H1 (cell line): ENCODE results near the gene SESN1. TPM values are rescaled to one million over a fixed set of nuclear protein-coding genes. Genes with fewer than 3 reads are reported as not detected.

ENCODE experiments used
- CTCF ChIA-PET: fragments of 300-600 bp; sonication (Branson Sonifier 250); formaldehyde crosslinking; loops from one replicate; lab custom pipeline; 2021; ENCODE audit not compliant: partially characterized antibody; lab: Charles Lee
- POLR2A ChIA-PET: fragments of 300-600 bp; sonication (Branson Sonifier 250); formaldehyde crosslinking; loops from one replicate; lab custom pipeline; 2021; ENCODE audit warnings: inconsistent platforms; ENCODE audit not compliant: partially characterized antibody; lab: Charles Lee
- DNase-seq, 2 experiments: peaks; one replicate each; pipeline versions ENCODE4 v3.0.0 to v3.0.0-alpha.2; 2010 to 2022; ENCODE audit warnings: low spot score in 2 of 2, low read depth in 1 of 2, mixed read lengths in 1 of 2
- FAIRE-seq: peaks from 2 replicates; lab custom pipeline; 2011; peaks lifted over from hg19 to GRCh38; lab: Jason Lieb, UNC
- H2AFZ ChIP-seq: 2 replicates; pipeline ENCODE4 v1.8.1; 2012; ENCODE audit warnings: low read length, inconsistent platforms
- H2AK5ac ChIP-seq: 2 replicates; pipeline ENCODE4 v1.6.1; 2013; ENCODE audit warnings: low read depth, low read length
- H2BK120ac ChIP-seq: replicated peaks from 2 replicates; pipeline ENCODE3; 2013; ENCODE audit warnings: low read depth, low read length, inconsistent platforms
- H2BK12ac ChIP-seq: 2 replicates; pipeline ENCODE4 v1.6.1; 2013; ENCODE audit warnings: low read depth, low read length
- H2BK15ac ChIP-seq: 2 replicates; pipeline ENCODE4 v1.6.1; 2013; ENCODE audit warnings: low read length
- H2BK20ac ChIP-seq: 2 replicates; pipeline ENCODE4 v1.6.1; 2013; ENCODE audit warnings: low read length
- H2BK5ac ChIP-seq: 2 replicates; pipeline ENCODE4 v1.6.1; 2013; ENCODE audit warnings: low read depth, low read length
- H3K14ac ChIP-seq: 2 replicates; pipeline ENCODE4 v1.6.1; 2013; ENCODE audit warnings: inconsistent platforms; ENCODE audit not compliant: insufficient read length
- H3K18ac ChIP-seq: 2 replicates; pipeline ENCODE4 v1.6.1; 2013; ENCODE audit warnings: low read length; ENCODE audit errors: extremely low read depth
- H3K23ac ChIP-seq: 2 replicates; pipeline ENCODE4 v1.6.1; 2013; ENCODE audit warnings: inconsistent platforms; ENCODE audit not compliant: insufficient read length
- H3K23me2 ChIP-seq: 2 replicates; pipeline ENCODE4 v1.6.1; 2013; ENCODE audit warnings: low read depth, low read length
- H3K27ac ChIP-seq: 2 replicates; pipeline ENCODE4 v1.6.1; 2011; ENCODE audit warnings: low read depth, low read length, inconsistent platforms
- H3K27me3 ChIP-seq, 4 experiments: replicated peaks in 1 of 4; 1 replicate in 1 of 4; 2 replicates in 3 of 4; pipeline versions ENCODE4 v1.6.1 to v1.8.1; 2011 to 2013; ENCODE audit warnings: low read length in 3 of 4, mild to moderate bottlenecking in 3 of 4, inconsistent platforms in 2 of 4, mixed read lengths in 2 of 4, moderate library complexity in 1 of 4; ENCODE audit not compliant: control insufficient read depth in 3 of 4, insufficient read depth in 3 of 4; ENCODE audit errors: extremely low read depth in 1 of 4
- H3K36me3 ChIP-seq, 4 experiments: 2 replicates each; pipeline versions ENCODE4 v1.6.1 to v1.8.1; 2011 to 2013; ENCODE audit warnings: mild to moderate bottlenecking in 4 of 4, low read length in 3 of 4, moderate library complexity in 2 of 4, control low read depth in 1 of 4, inconsistent platforms in 1 of 4; ENCODE audit not compliant: insufficient read depth in 4 of 4, control insufficient read depth in 2 of 4
- H3K4ac ChIP-seq: replicated peaks from 2 replicates; pipeline ENCODE3; 2013; ENCODE audit warnings: low read length, low read depth, mixed read lengths, inconsistent platforms; ENCODE audit not compliant: insufficient read length
- H3K4me1 ChIP-seq, 4 experiments: replicated peaks in 1 of 4; 1 replicate in 1 of 4; 2 replicates in 3 of 4; pipeline versions ENCODE4 v1.6.1 to v1.8.1; 2011 to 2013; ENCODE audit warnings: low read length in 3 of 4, inconsistent platforms in 2 of 4, mixed read lengths in 1 of 4; ENCODE audit not compliant: insufficient read depth in 4 of 4, control insufficient read depth in 3 of 4
- H3K4me2 ChIP-seq, 2 experiments: 2 replicates each; pipeline versions ENCODE4 v1.6.1 to v1.8.1; 2011 to 2013; ENCODE audit warnings: low read depth in 2 of 2, low read length in 2 of 2, control low read depth in 1 of 2, inconsistent platforms in 1 of 2, mild to moderate bottlenecking in 1 of 2; ENCODE audit not compliant: insufficient read depth in 1 of 2
- H3K4me3 ChIP-seq, 4 experiments: fragments of 200-600, 300-600 bp in 1 of 4; sonication (generic), shearing (Covaris generic), sonication (Bioruptor Twin) in 1 of 4; 2 replicates each; pipeline versions ENCODE4 v1.5.1 to v1.8.1; 2011 to 2016; ENCODE audit warnings: low read length in 4 of 4, low read depth in 3 of 4, control low read depth in 2 of 4, inconsistent platforms in 2 of 4, mild to moderate bottlenecking in 2 of 4, mixed read lengths in 1 of 4, moderate library complexity in 1 of 4; ENCODE audit not compliant: insufficient read depth in 2 of 4; ENCODE audit errors: extremely low read depth in 1 of 4
- H3K56ac ChIP-seq: replicated peaks from 2 replicates; pipeline ENCODE3; 2013; ENCODE audit warnings: low read depth, mild to moderate bottlenecking, mixed read lengths, low read length, inconsistent platforms; ENCODE audit not compliant: insufficient read length
- H3K79me1 ChIP-seq: 2 replicates; pipeline ENCODE4 v1.6.1; 2013; ENCODE audit warnings: low read depth, low read length, control low read depth
- H3K79me2 ChIP-seq, 2 experiments: 2 replicates each; pipeline versions ENCODE4 v1.6.1 to v1.8.1; 2012 to 2013; ENCODE audit warnings: low read length in 2 of 2, mild to moderate bottlenecking in 2 of 2, inconsistent platforms in 1 of 2; ENCODE audit not compliant: insufficient read depth in 2 of 2, control insufficient read depth in 1 of 2
- H3K9ac ChIP-seq, 4 experiments: replicated peaks in 1 of 4; 1 replicate in 1 of 4; 2 replicates in 3 of 4; pipeline versions ENCODE4 v1.6.1 to v1.8.1; 2011 to 2013; ENCODE audit warnings: low read depth in 3 of 4, low read length in 3 of 4, control low read depth in 2 of 4, mild to moderate bottlenecking in 2 of 4, moderate library complexity in 2 of 4, inconsistent platforms in 1 of 4; ENCODE audit errors: extremely low read depth in 1 of 4
- H3K9me3 ChIP-seq, 2 experiments: 2 replicates each; pipeline versions ENCODE4 v1.6.1 to v1.8.1; 2012 to 2013; ENCODE audit warnings: mild to moderate bottlenecking in 2 of 2, moderate library complexity in 2 of 2, control low read depth in 1 of 2, inconsistent platforms in 1 of 2, low read depth in 1 of 2, low read length in 1 of 2, mixed read lengths in 1 of 2; ENCODE audit not compliant: insufficient read depth in 2 of 2
- H4K20me1 ChIP-seq, 2 experiments: replicated peaks in 1 of 2; 2 replicates each; pipeline versions ENCODE3 to v1.8.1; 2011 to 2013; ENCODE audit warnings: inconsistent platforms in 2 of 2, low read length in 2 of 2, mild to moderate bottlenecking in 1 of 2; ENCODE audit not compliant: insufficient read depth in 2 of 2, control insufficient read depth in 1 of 2
- H4K5ac ChIP-seq: 2 replicates; pipeline ENCODE4 v1.6.1; 2013; ENCODE audit warnings: low read length, low read depth, mixed read lengths, inconsistent platforms; ENCODE audit not compliant: insufficient read length
- H4K8ac ChIP-seq: 2 replicates; pipeline ENCODE4 v1.8.0; 2013; ENCODE audit warnings: mild to moderate bottlenecking, moderate library complexity, low read length, inconsistent platforms; ENCODE audit not compliant: insufficient read depth; ENCODE audit errors: extremely low read depth
- H4K91ac ChIP-seq: replicated peaks from 2 replicates; pipeline ENCODE3; 2013; ENCODE audit warnings: low read length, mixed read lengths, inconsistent platforms; ENCODE audit not compliant: insufficient read length
- BACH1 ChIP-seq: IDR thresholded peaks from 2 replicates; pipeline ENCODE4 v1.6.1; 2012; ENCODE audit warnings: low read length, improper control_type of control experiment
- BCL11A ChIP-seq, 2 experiments: IDR thresholded peaks; one replicate each; pipeline ENCODE4 v1.6.1; 2011; ENCODE audit warnings: low read depth in 2 of 2, low read length in 2 of 2, mild to moderate bottlenecking in 2 of 2
- CEBPB ChIP-seq: IDR thresholded peaks from 2 replicates; pipeline ENCODE4 v1.6.1; 2012; ENCODE audit warnings: low read depth, low read length
- CTBP2 ChIP-seq: IDR thresholded peaks from 2 replicates; pipeline ENCODE4 v1.7.0; 2011; ENCODE audit warnings: borderline replicate concordance, mild to moderate bottlenecking, moderate library complexity, mixed read lengths, low read length; ENCODE audit not compliant: insufficient read depth, insufficient read length
- JUN ChIP-seq: IDR thresholded peaks from 2 replicates; pipeline ENCODE4 v1.6.1; 2011; ENCODE audit warnings: low read depth, mild to moderate bottlenecking, improper control_type of control experiment, low read length
- MAFK ChIP-seq: IDR thresholded peaks from 2 replicates; pipeline ENCODE4 v1.6.1; 2012; ENCODE audit warnings: low read depth, mild to moderate bottlenecking, improper control_type of control experiment, low read length
- NANOG ChIP-seq: IDR thresholded peaks from 2 replicates; pipeline ENCODE4 v1.6.1; 2011; ENCODE audit warnings: low read length, low read depth, mild to moderate bottlenecking, inconsistent platforms; ENCODE audit not compliant: insufficient read depth, poor library complexity, severe bottlenecking
- SAP30 ChIP-seq: fragments of 300-600 bp; sonication (generic); IDR thresholded peaks from 2 replicates; pipeline ENCODE4 v1.7.1; 2012; ENCODE audit warnings: low read length, moderate library complexity, mild to moderate bottlenecking, inconsistent platforms; ENCODE audit not compliant: insufficient read depth, insufficient replicate concordance
- TCF12 ChIP-seq: IDR thresholded peaks from 2 replicates; pipeline ENCODE4 v1.6.1; 2011; ENCODE audit warnings: low read depth, mild to moderate bottlenecking, low read length
- WGBS, 2 experiments: shearing (Covaris generic) in 1 of 2; methylation state at CpG; one replicate each; pipeline versions ENCODE4 v1.1.6 to v1.1.7; 2013 to 2015; ENCODE audit warnings: low lambda C conversion rate in 2 of 2, mixed read lengths in 2 of 2, inconsistent platforms in 1 of 2, low coverage in 1 of 2, missing lambda C conversion rate in 1 of 2; ENCODE audit not compliant: insufficient replicate concordance in 2 of 2, insufficient coverage in 1 of 2, insufficient read length in 1 of 2; ENCODE audit errors: extremely low coverage in 1 of 2, missing lambda C conversion rate in 1 of 2; 5-methylcytosine and 5-hydroxymethylcytosine counted together
- polyA plus RNA-seq, 7 experiments: library from polyadenylated mRNA; depleted of rRNA in 3 of 7; stranded (reverse) in 5 of 7; unstranded in 2 of 7; fragments of >200 nt in 5 of 7; fragments of 200-250 nt in 2 of 7; gene quantifications; 1 replicate in 5 of 7; 2 replicates in 1 of 7; 4 replicates in 1 of 7; pipeline versions ENCODE4 v1.2.1 to v1.2.3, GENCODE V29; 2011 to 2013; ENCODE audit warnings: missing spikeins in 2 of 7, mixed read lengths in 2 of 7
- total RNA-seq: library from RNA; stranded (reverse); fragmentation: NEBNext Ultra II Directional; extraction: Animal tissue kit (Norgen Biotek cat#: 25700); gene quantifications from 2 replicates; pipeline ENCODE4 v1.2.1, GENCODE V29; 2021

Gene SESN1
- total and polyA plus RNA-seq, 2 of the 8 experiments (the other 6 are each of a cell fraction or from before 2014, with no cell fraction given) = 12.8 to 15.6 TPM

- no peak overlapping the region for H3K23ac ChIP-seq
- no peak overlapping the region for H2AFZ ChIP-seq
- no peak overlapping the region for H3K9ac ChIP-seq
- H3K56ac ChIP-seq = no peak overlapping the region
- H4K20me1 ChIP-seq = no peaks in the 10 kb centered on the region
- POLR2A ChIA-PET = no interaction called here
- no peak overlapping the region for H4K91ac ChIP-seq
- H2BK12ac ChIP-seq = no peak overlapping the region
- H3K23me2 ChIP-seq = no peaks in the 10 kb centered on the region
- H3K27ac ChIP-seq = no peak overlapping the region
- no peak overlapping the region for H2BK20ac ChIP-seq
- H2BK15ac ChIP-seq = no peak overlapping the region
- 87% methylated on average over 3 of the region's 4 CpGs; no CpG with 5 or more reads in 1 of the 2 experiments for WGBS, 2 experiments
- no peak overlapping the region for H2AK5ac ChIP-seq
- H3K79me2 ChIP-seq = no peaks in the 10 kb centered on the region
- no peak overlapping the region for H2BK120ac ChIP-seq
- no peaks in the 10 kb centered on the region for H3K79me1 ChIP-seq
- H3K9me3 ChIP-seq = no peaks in the 10 kb centered on the region
- H4K5ac ChIP-seq = no peak overlapping the region
- peaks cover 0 to 3% (median 0%) of the 10 kb centered on the region in 4 experiments; a peak in 1 of 7 replicates for H3K4me1 ChIP-seq
- no peaks in the 10 kb centered on the region for H3K27me3 ChIP-seq
- no peak overlapping the region for H3K18ac ChIP-seq
- TF ChIP-seq BACH1 = no peak
- no peak for TF ChIP-seq CEBPB
- TF ChIP-seq JUN = no peak
- no peak for TF ChIP-seq TCF12
- no peak for TF ChIP-seq CTBP2
- no peak for TF ChIP-seq NANOG
- no peak for TF ChIP-seq SAP30
- TF ChIP-seq MAFK = no peak
- no peak for TF ChIP-seq BCL11A (IDR thresholded peaks at IDR 0.05; ENCODE audit: low read depth in 2 of 2, low read length in 2 of 2)
- no peak overlapping the region for H3K4ac ChIP-seq
- DNase-seq (no peak), FAIRE-seq (no peak)
- H2BK5ac ChIP-seq = no peak overlapping the region
- CTCF ChIA-PET = interaction anchor here (0.6 to 1.1 kb wide), 2 partner anchors 8 to 10 kb away, joined by 5 to 6 read pairs; no protein-coding TSS in a partner anchor
- no peak overlapping the region for H3K4me2 ChIP-seq
- no peak overlapping the region for H3K4me3 ChIP-seq
- no peaks in the 10 kb centered on the region; a peak in 1 of 8 replicates for H3K36me3 ChIP-seq
- H3K14ac ChIP-seq = no peak overlapping the region
- no peak overlapping the region for H4K8ac ChIP-seq
Measured at GRCh38 chr6:109062767-109063352, 31.8 kb downstream of the SESN1 start.
